Activated CD8-positive, alpha-beta memory T cell treated with anti-CD3 and anti-CD28 coated beads, Interleukin-2, amount 10 ng/mL, durations not matched to agents 7 days and 5 days (primary cell): ENCODE data around the gene PARD6A. TPM values are rescaled to one million over a fixed set of nuclear protein-coding genes. Genes with fewer than 3 reads are reported as not detected.

ENCODE experiments used
- ATAC-seq: fragments of 150-1000 bp; cut with Tn5 transposase; one replicate; pipeline ENCODE4 v1.10.0; 2021; ENCODE audit warnings: moderate library complexity
- CTCF ChIA-PET: fragments of 350-600 bp; sonication (Branson Sonifier 250); formaldehyde crosslinking; loops from one replicate; lab custom pipeline; 2021; ENCODE audit warnings: antibody characterized with exemption; lab: Charles Lee
- DNase-seq: peaks from one replicate; pipeline ENCODE4 v3.0.0-alpha.2; 2020
- H3K27ac Mint-ChIP-seq: one replicate; pipeline ENCODE4 v1.8.0; 2021; ENCODE audit warnings: mild to moderate bottlenecking, mixed read lengths
- H3K27me3 Mint-ChIP-seq: one replicate; pipeline ENCODE4 v1.8.0; 2021; ENCODE audit warnings: mixed read lengths
- H3K36me3 Mint-ChIP-seq: one replicate; pipeline ENCODE4 v1.8.0; 2021; ENCODE audit warnings: mild to moderate bottlenecking, mixed read lengths
- H3K4me1 Mint-ChIP-seq: one replicate; pipeline ENCODE4 v1.8.0; 2021; ENCODE audit warnings: mixed read lengths
- H3K4me3 Mint-ChIP-seq: one replicate; pipeline ENCODE4 v1.8.0; 2021; ENCODE audit warnings: mild to moderate bottlenecking, moderate library complexity, mixed read lengths
- H3K9me3 Mint-ChIP-seq: one replicate; pipeline ENCODE4 v1.8.0; 2022; ENCODE audit warnings: low read depth, mixed read lengths
- total RNA-seq, 2 experiments: library from RNA; stranded (reverse); gene quantifications; one replicate each; pipeline ENCODE4 v1.2.3, GENCODE V29; 2021

Gene PARD6A
- total RNA-seq = 10 to 100 TPM; 15.2 to 15.5 TPM

GRCh38 chr16:67660564-67661028 lies at the start of gene PARD6A:
PARD6A (plus strand) TSS chr16:67660960; CDS start chr16:67661039, 79 bp downstream.
- peak; percentile 82 for ATAC-seq
- peaks cover 5% of the 10 kb centered on the region for H3K36me3 Mint-ChIP-seq
- no peaks in the 10 kb centered on the region for H3K9me3 Mint-ChIP-seq
- H3K4me1 Mint-ChIP-seq = peaks cover 20% of the 10 kb centered on the region
- H3K4me3 Mint-ChIP-seq = peak within 1 kb of the TSS; percentile 94
- CTCF ChIA-PET = interaction anchor here (0.9 to 17.7 kb wide), 14 partner anchors 9 to 179 kb away, joined by 3 to 199 read pairs (median 5); partner anchors contain the start of genes ATP6V0D1 and CARMIL2
- peak within 1 kb of the TSS; percentile 97 for H3K27ac Mint-ChIP-seq
- no peaks in the 10 kb centered on the region for H3K27me3 Mint-ChIP-seq
- peak; percentile 99 for DNase-seq

GRCh38 chr16:67613808-67614207 lies 47.0 kb upstream of the PARD6A start:
- no peak for DNase-seq
- no peaks in the 10 kb centered on the region for H3K27me3 Mint-ChIP-seq
- peaks cover 39% of the 10 kb centered on the region for H3K36me3 Mint-ChIP-seq
- H3K4me3 Mint-ChIP-seq = no peak overlapping the region
- CTCF ChIA-PET = interaction anchor here (0.8 to 1.3 kb wide), 6 partner anchors 9 to 93 kb away, joined by 3 to 5 read pairs (median 3); no protein-coding TSS in a partner anchor
- ATAC-seq = no peak
- no peak overlapping the region for H3K27ac Mint-ChIP-seq
- no peaks in the 10 kb centered on the region for H3K9me3 Mint-ChIP-seq
- no peaks in the 10 kb centered on the region for H3K4me1 Mint-ChIP-seq

- no peaks in the 10 kb centered on the region for H3K9me3 Mint-ChIP-seq
- no peaks in the 10 kb centered on the region for H3K27me3 Mint-ChIP-seq
- peaks cover 44% of the 10 kb centered on the region for H3K36me3 Mint-ChIP-seq
- H3K4me3 Mint-ChIP-seq = no peak overlapping the region
- CTCF ChIA-PET = interaction anchor here (0.6 to 1.2 kb wide), 3 partner anchors 16 to 342 kb away, joined by 3 to 5 read pairs (median 4); partner anchors contain the start of gene CARMIL2
- no peak overlapping the region for H3K27ac Mint-ChIP-seq
- DNase-seq = no peak
- no peaks in the 10 kb centered on the region for H3K4me1 Mint-ChIP-seq
- no peak for ATAC-seq
These were observed 32.5 kb upstream of the PARD6A start for GRCh38 chr16:67628216-67628615.

- CTCF ChIA-PET = interaction anchor here (0.6 to 2.3 kb wide), 3 partner anchors 12 to 85 kb away, joined by 3 to 12 read pairs (median 10); partner anchors contain the start of gene CARMIL2
- no peak overlapping the region for H3K27ac Mint-ChIP-seq
- ATAC-seq (no peak), DNase-seq (no peak)
- peaks cover 37% of the 10 kb centered on the region for H3K36me3 Mint-ChIP-seq
- H3K9me3 Mint-ChIP-seq = no peaks in the 10 kb centered on the region
- no peak overlapping the region for H3K4me3 Mint-ChIP-seq
- H3K27me3 Mint-ChIP-seq = no peaks in the 10 kb centered on the region
- H3K4me1 Mint-ChIP-seq = no peaks in the 10 kb centered on the region
These were observed 28.2 kb upstream of the PARD6A start for GRCh38 chr16:67632415-67633172.

- no peak for ATAC-seq
- no peaks in the 10 kb centered on the region for H3K4me1 Mint-ChIP-seq
- CTCF ChIA-PET = interaction anchor here (0.6 kb wide), 1 partner anchor 177 kb away, joined by 4 read pairs; no protein-coding TSS in a partner anchor
- H3K27me3 Mint-ChIP-seq = no peaks in the 10 kb centered on the region
- no peak overlapping the region for H3K27ac Mint-ChIP-seq
- no peak for DNase-seq
- peaks cover 22% of the 10 kb centered on the region for H3K36me3 Mint-ChIP-seq
- H3K9me3 Mint-ChIP-seq = no peaks in the 10 kb centered on the region
- no peak overlapping the region for H3K4me3 Mint-ChIP-seq
These were observed 24.0 kb upstream of the PARD6A start for GRCh38 chr16:67636713-67637112.

- H3K4me1 Mint-ChIP-seq = no peaks in the 10 kb centered on the region
- H3K9me3 Mint-ChIP-seq = no peaks in the 10 kb centered on the region
- CTCF ChIA-PET = interaction anchor here (0.6 to 11.4 kb wide), 3 partner anchors 88 to 116 kb away, joined by 3 to 307 read pairs (median 4); partner anchors contain the start of gene RIPOR1
- H3K36me3 Mint-ChIP-seq = peaks cover 19% of the 10 kb centered on the region
- H3K27ac Mint-ChIP-seq = no peak overlapping the region
- no peaks in the 10 kb centered on the region for H3K27me3 Mint-ChIP-seq
- ATAC-seq = no peak
- H3K4me3 Mint-ChIP-seq = no peak overlapping the region
- no peak for DNase-seq
These were observed 23.1 kb upstream of the PARD6A start for GRCh38 chr16:67637625-67638024.

- DNase-seq = no peak
- no peaks in the 10 kb centered on the region for H3K27me3 Mint-ChIP-seq
- no peak overlapping the region for H3K4me3 Mint-ChIP-seq
- ATAC-seq = no peak
- peaks cover 15% of the 10 kb centered on the region for H3K4me1 Mint-ChIP-seq
- no peak overlapping the region for H3K27ac Mint-ChIP-seq
- peaks cover 8% of the 10 kb centered on the region for H3K36me3 Mint-ChIP-seq
- no peaks in the 10 kb centered on the region for H3K9me3 Mint-ChIP-seq
- CTCF ChIA-PET = interaction anchor here (0.7 to 11.4 kb wide), 8 partner anchors 9 to 126 kb away, joined by 3 to 307 read pairs (median 24); partner anchors contain the start of gene CTCF
These were observed 18.7 kb upstream of the PARD6A start for GRCh38 chr16:67641779-67642708.

- Mint-ChIP-seq H3K27ac (peak overlapping the region; percentile 52), H3K4me1 (peaks cover 15% of the 10 kb centered on the region), H3K9me3 (no peaks in the 10 kb centered on the region), H3K4me3 (peak overlapping the region; percentile 85), H3K36me3 (peaks cover 4% of the 10 kb centered on the region), H3K27me3 (no peaks in the 10 kb centered on the region)
- no peak for ATAC-seq
- CTCF ChIA-PET = interaction anchor here (0.7 to 11.4 kb wide), 24 partner anchors 11 to 233 kb away, joined by 3 to 307 read pairs (median 6); partner anchors contain the start of genes ACD, ATP6V0D1, C16orf86 and CTCF
- no peak for DNase-seq
These were observed 16.7 kb upstream of the PARD6A start for GRCh38 chr16:67644038-67644437.

GRCh38 chr16:67645397-67646121 lies 15.2 kb upstream of the PARD6A start:
- Mint-ChIP-seq H3K4me3 (peak overlapping the region; percentile 85), H3K27me3 (no peaks in the 10 kb centered on the region), H3K4me1 (peaks cover 17% of the 10 kb centered on the region), H3K36me3 (peaks cover 13% of the 10 kb centered on the region), H3K27ac (peak overlapping the region; percentile 97), H3K9me3 (no peaks in the 10 kb centered on the region)
- DNase-seq (peak; percentile 59), ATAC-seq (peak; percentile 11)
- CTCF ChIA-PET = interaction anchor here (0.6 to 11.4 kb wide), 34 partner anchors 11 to 631 kb away, joined by 3 to 307 read pairs (median 4); partner anchors contain the start of genes ACD, ATP6V0D1, C16orf86 and CTCF

- Mint-ChIP-seq H3K27me3 (no peaks in the 10 kb centered on the region), H3K4me3 (no peak overlapping the region), H3K36me3 (peaks cover 21% of the 10 kb centered on the region), H3K4me1 (peaks cover 18% of the 10 kb centered on the region), H3K9me3 (no peaks in the 10 kb centered on the region), H3K27ac (no peak overlapping the region)
- no peak for ATAC-seq
- CTCF ChIA-PET = interaction anchor here (1.4 to 11.4 kb wide), 5 partner anchors 19 to 133 kb away, joined by 4 to 307 read pairs (median 28); partner anchors contain the start of genes C16orf86, CTCF and ENKD1
- no peak for DNase-seq
These were observed 13.6 kb upstream of the PARD6A start for GRCh38 chr16:67647111-67647651.

- H3K4me1 Mint-ChIP-seq = peaks cover 18% of the 10 kb centered on the region
- no peak overlapping the region for H3K27ac Mint-ChIP-seq
- CTCF ChIA-PET = interaction anchor here (1.4 to 11.4 kb wide), 5 partner anchors 19 to 133 kb away, joined by 4 to 307 read pairs (median 28); partner anchors contain the start of genes C16orf86, CTCF and ENKD1
- DNase-seq (no peak), ATAC-seq (no peak)
- H3K36me3 Mint-ChIP-seq = peaks cover 22% of the 10 kb centered on the region
- no peaks in the 10 kb centered on the region for H3K27me3 Mint-ChIP-seq
- H3K4me3 Mint-ChIP-seq = no peak overlapping the region
- no peaks in the 10 kb centered on the region for H3K9me3 Mint-ChIP-seq
These were observed 13.1 kb upstream of the PARD6A start for GRCh38 chr16:67647681-67648080.
